GM18499 (cell line): Measurements from ENCODE around the gene NIPAL3.
"Not testable (repeated sequence)": the region's sequence is repeated elsewhere in the genome, so short reads cannot be mapped to it uniquely, and the experiment has no call there.

ENCODE experiments used
- ATAC-seq: cut with Tn5 transposase; IDR thresholded peaks from one replicate; pipeline ENCODE4 v1.9.1; 2021; ENCODE audit warnings: moderate number of reproducible peaks; ENCODE audit not compliant: insufficient read depth, unreplicated experiment

NIPAL3 gene

GRCh38 chr1:24484199-24484598 is 68.6 kb downstream of the NIPAL3 start:
- ATAC-seq = no peak

GRCh38 chr1:24486331-24487065 is 70.9 kb downstream of the NIPAL3 start:
- no peak for ATAC-seq

- no peak for ATAC-seq
These were observed 71.9 kb downstream of the NIPAL3 start for GRCh38 chr1:24487455-24487854.

GRCh38 chr1:24488159-24488558 is 72.6 kb downstream of the NIPAL3 start:
- ATAC-seq = not testable (repeated sequence)

- ATAC-seq = no peak
These were observed 74.1 kb downstream of the NIPAL3 start for GRCh38 chr1:24489674-24490073.

- ATAC-seq = no peak
These were observed 74.6 kb downstream of the NIPAL3 start for GRCh38 chr1:24490101-24490781.

- no peak for ATAC-seq
These were observed 76.2 kb downstream of the NIPAL3 start for GRCh38 chr1:24491577-24492360.

GRCh38 chr1:24492935-24493334 is 77.3 kb downstream of the NIPAL3 start:
- ATAC-seq = not testable (repeated sequence)

- no peak for ATAC-seq
These were observed 78.2 kb downstream of the NIPAL3 start for GRCh38 chr1:24493785-24494184.

- no peak for ATAC-seq
These were observed 83.0 kb downstream of the NIPAL3 start for GRCh38 chr1:24498589-24498988.

- ATAC-seq = no peak
These were observed 84.9 kb downstream of the NIPAL3 start for GRCh38 chr1:24500448-24501048.

GRCh38 chr1:24501371-24502064 is 85.9 kb downstream of the NIPAL3 start:
- ATAC-seq = no peak

- ATAC-seq = no peak
These were observed 86.6 kb downstream of the NIPAL3 start for GRCh38 chr1:24502065-24502708.

GRCh38 chr1:24502709-24503058 is 87.1 kb downstream of the NIPAL3 start, which contains the start of gene RCAN3:
TSS of gene RCAN3 (plus strand) at chr1:24502836. CDS start at chr1:24514373, 11,537 bp downstream.
- ATAC-seq = no peak

GRCh38 chr1:24503059-24503751 is 87.6 kb downstream of the NIPAL3 start:
- ATAC-seq = no peak

GRCh38 chr1:24503870-24504523 is 88.4 kb downstream of the NIPAL3 start:
- no peak for ATAC-seq

GRCh38 chr1:24504560-24504959 is 89.0 kb downstream of the NIPAL3 start:
- no peak for ATAC-seq

GRCh38 chr1:24505816-24506215 is 90.2 kb downstream of the NIPAL3 start:
- no peak for ATAC-seq
